ENCODE data around the gene COL28A1.
"Not testable (repeated sequence)": the region's sequence is repeated elsewhere in the genome, so short reads cannot be mapped to it uniquely, and the experiment has no call there.

Gene COL28A1

DNA sequence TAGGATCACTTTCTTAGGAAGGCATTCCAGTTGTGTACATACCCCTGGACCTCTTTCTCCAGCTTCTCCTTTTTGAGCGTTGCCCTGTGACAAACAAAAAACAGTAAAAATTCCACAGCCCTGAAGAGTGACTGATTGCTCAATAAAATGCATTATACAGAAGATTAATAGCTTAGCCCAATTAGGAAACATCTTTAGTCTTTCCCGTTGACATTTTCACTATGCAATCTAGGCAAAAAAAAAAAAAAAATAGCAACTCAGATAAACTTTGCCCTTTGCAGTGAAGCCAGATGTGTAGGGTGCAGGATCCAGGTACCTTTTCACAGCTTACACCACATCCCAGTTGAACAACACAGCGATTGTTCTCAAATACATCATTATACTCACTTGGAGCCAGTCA lies 17.9 kb downstream of the COL28A1 start:
- DNase-seq (ENCODE audit: low read depth) = no peak

DNA sequence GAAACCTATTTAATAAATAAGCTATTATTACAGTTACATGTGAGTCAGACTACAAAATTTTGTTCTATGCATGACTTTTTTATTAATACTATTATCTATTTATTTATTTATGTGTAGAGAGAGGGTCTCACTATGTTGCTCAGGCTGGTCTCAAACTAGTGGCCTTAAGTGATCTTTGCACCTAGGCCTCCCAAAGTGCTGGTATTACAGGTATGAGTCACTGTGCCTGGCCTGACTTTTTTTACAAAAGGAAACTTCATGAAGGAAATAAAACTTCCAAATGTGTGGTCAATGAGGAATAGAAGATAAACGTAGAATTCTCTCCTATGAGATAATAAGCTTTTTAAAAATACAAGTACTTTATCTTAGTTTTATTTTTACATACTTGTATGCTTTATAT lies 19.0 kb downstream of the COL28A1 start:
- DNase-seq (ENCODE audit: low read depth) = no peak

DNA sequence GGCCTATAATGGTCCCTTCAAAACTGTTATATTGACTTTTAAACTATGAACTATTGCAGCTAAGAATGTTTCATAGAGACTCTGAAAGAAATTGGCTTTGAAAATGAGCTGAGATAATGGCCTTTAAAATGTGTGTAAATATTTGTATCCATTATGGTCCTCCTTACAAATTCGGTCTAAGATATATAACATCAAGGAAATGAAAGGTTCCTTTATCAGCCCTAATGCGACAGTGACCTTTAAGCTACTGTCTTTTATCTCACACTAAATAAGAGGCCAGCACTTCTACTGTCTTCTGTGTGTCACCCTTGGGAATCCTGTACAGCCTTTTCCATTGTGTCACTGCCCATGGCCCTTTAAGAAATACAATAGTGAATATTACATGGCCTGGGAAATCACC lies 19.5 kb downstream of the COL28A1 start:
- DNase-seq (ENCODE audit: low read depth) = no peak

DNA sequence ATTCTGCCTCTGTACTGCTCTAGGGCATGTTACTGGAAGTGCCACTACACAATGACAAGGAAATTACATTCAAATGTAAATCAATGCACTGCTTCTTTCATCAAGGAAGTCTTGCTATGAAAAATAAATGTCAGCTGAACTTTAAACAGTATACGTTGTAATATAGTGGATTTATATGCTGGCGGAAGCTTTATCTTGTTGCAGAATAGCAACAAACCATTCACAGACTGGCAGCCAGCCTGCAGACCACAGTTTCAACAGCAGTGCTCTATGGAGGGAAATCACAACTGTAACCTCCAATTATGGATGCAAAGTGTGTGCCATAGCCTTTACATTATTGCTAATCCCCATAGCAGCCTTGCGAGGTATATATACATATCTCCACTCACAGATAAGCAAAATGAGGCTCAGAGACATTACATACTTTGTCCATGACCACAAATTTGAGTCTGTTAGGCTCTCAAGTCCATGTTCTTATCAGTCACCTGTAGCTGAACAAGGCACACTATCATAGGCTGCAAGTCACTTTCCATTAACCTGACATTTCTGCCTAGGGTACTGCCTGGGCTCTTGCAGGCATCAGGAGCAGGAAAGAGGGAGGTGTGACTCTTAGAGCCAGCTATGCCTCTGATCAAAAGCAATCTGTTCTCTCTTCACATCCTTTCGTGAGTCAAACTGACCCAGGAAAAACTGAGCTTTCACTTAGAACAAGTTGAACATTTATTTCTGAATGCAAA lies 22.6 kb downstream of the COL28A1 start:
- DNase-seq (ENCODE audit: low read depth) = no peak

DNA sequence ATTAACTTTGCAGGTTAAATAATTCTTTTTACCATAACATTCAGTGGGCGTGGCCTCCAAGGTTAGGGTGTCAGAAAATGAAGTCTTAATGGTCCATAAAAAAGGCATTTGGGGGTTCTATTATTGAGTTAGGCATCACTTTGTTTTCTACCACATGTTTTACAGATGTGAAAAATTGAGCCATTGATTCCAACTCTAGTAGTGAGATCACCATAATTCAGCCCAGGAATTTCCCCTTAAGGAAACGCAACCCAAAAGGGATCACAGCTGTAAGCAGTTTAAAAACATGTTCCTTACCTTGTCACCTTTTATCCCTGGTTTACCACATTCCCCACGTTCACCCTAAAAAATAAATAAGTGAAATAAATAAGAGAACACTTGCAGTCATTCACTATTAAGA lies 24.9 kb downstream of the COL28A1 start:
- DNase-seq (ENCODE audit: low read depth) = no peak

DNA sequence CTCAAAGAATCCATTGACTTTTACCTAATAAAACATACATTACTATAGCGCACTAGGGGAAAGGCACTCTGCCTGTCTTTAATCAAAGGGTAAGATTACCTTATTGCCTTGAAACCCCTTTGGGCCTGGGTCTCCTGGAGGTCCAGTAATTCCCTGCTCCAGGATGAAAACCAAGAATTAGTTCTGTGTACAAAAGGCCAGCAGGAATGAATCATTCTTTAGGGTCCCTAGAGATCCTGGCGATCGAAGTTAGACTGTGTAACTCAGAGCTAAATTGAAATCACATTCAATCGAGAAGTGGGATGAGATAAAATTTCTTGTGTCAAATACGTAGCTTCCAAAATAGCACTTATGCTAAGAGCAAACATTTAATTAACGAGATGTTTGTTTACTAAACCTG lies 29.8 kb downstream of the COL28A1 start:
- no peak for DNase-seq (ENCODE audit: low read depth)

DNA sequence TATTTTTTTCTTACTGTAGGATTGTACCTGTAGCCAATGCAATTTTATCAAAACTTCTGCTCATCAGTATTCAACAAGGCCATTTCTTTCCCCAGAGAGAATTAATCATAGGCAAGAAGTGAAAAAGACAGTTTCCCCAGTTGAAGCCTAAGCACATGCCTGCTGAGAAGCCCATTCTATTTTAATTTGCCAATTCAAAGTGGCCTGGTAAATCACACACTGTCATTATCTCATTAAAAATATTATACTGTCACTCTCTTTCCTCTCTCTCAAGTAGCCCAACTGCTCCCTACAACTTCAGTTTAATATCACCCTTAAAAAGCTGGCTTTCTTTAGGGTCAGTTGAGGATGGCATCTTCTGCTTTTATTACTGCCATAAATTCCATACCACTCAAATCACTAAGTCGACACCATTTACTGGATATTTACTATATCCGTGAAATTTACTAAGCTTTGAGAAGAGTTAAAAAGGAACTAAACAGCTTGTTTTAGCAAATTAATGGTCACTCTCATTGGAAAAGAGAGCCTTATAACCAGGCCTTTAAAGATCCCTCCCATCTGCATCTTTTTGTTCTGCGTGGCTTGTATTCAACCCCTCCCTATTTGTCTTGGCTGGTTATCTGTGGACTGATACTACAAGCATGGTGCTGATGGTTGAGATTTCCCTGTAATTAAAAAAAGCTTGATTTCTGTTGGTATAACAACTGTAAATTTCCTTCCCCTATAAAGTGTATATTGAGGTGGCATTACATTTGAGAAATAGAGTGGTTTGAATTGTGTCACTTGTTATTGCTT lies 30.6 kb downstream of the COL28A1 start:
- no peak for DNase-seq (ENCODE audit: low read depth)

DNA sequence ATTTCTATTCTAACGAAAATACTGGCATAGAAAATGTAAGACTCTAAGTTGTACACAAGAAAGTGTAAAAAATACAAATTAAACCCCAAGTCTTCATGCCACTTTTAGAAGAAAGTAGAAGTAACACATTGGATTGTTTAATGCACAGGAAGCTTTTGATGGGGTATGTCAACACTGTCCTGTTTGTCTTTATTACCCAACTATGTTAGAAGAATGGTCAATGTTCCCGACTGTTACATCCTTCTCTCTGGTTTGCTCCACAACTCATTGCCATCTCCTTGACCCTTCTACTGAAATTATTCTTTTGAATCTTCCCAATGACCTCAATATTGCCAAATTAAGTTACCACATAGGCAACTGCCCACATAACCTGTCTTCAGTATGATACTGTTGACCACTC lies 35.8 kb downstream of the COL28A1 start:
- no peak for DNase-seq (ENCODE audit: low read depth)

DNA sequence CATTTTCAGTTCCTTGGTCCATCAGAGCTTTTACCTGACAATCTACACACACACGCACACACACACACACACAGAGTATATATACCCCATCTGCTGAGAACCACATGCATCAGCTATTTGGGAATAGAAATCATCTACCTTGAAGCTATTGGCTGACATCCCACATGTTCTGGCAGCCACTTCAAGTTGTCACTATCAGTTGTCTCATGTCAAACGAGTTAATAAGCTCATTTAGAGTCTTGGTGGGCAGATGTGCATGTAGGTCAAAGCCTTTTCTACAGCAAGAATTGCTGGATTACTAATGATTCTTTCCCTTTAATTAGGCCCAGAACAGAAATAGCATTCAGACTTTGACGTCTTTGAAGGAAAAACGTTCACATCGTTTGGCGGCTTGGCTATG lies 36.8 kb downstream of the COL28A1 start:
- no peak for DNase-seq (ENCODE audit: low read depth)

DNA sequence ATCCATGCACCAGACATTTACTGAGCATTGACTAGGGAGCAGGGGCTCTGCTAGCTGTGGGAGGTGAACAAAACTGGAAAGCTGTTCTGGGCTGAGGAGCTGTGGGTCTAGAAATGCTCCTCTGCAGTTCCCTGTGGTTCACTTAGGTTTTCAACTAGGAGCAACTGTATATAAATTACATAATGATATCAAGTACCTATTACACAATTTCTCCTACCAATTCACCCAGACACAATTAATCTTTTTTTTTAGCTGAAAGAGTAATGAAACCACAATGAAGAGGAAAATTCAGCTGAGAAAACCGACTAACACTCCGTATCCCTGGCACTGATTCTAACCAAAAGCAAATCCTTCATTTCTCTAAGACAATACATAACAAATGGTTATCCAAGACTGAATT lies 39.4 kb downstream of the COL28A1 start:
- DNase-seq (ENCODE audit: low read depth) = no peak

DNA sequence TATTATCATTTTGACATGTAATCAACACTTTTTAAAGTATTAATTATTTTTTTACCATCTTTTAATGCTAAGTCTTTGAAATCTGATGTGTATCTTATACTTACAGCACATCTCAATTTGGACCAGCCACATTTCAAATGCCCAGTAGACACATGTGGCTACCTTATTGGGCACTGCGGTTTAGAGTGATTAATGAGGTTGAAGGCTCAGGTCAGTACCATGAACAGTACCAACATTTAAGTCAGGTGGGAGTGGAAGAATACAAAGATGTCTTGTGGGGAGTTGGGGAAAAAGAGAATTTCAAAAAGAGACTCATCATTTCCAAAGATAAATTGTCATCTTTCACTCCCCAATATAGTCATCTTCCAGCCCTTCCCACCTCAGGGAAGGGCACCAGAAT lies 40.5 kb downstream of the COL28A1 start:
- DNase-seq (ENCODE audit: low read depth) = no peak

DNA sequence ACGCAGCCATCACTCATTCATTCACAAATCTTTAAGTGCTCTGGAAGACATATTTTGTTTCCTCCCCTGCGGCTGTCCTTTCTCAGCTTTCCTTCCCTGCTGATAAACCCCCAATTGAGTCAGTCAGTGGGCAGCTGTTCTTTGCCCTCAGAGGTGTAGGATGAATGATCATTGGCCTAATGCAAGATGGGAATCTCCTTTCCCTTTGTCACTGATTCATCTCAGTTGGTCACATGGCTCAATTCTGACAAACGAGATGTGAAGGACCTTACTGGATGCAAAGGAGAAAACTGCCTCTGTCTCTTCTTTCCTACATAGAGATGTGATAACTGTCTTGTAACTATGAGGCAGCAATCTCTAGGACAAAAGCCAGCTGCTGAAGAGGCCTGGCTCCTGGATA lies 44.6 kb downstream of the COL28A1 start:
- no peak for DNase-seq (ENCODE audit: low read depth)

DNA sequence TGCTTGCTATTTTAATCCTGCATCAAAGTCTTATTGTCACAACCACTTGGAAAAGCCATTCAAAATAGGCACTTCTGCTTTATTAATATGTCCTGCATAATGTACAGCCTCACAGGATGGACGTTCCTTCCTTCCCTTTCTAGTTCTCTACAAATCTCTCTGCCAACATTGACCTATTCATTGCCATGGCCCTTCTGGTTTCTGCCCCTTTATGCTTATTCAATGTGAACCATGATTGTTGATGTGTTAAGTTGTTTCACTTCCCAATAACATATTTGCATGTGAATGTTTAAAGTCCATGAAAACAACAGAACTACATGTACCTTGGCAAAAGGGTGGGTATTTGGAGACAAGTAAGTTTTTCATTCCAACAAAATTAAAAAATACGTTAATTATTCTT lies 45.7 kb downstream of the COL28A1 start:
- DNase-seq (ENCODE audit: low read depth) = no peak

DNA sequence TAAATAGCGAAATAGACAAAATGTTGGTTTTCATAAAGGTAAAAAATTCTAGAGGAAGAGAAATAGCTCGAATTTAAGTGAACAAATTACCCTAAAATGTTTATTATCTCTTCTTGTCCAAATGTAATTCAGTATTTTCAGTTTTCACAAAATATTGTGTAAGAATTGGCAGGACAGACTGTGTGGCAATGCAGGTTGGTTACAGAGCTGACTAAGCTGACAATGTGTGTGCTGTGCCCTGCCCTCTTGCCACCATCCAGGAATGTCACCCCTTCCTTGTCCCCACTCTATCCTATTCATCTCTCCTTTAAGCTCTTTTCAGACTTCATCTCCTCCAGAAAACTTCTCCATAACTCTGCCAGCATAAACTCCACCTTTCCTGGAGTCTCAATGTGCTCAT lies 46.1 kb downstream of the COL28A1 start:
- DNase-seq (ENCODE audit: low read depth) = no peak

DNA sequence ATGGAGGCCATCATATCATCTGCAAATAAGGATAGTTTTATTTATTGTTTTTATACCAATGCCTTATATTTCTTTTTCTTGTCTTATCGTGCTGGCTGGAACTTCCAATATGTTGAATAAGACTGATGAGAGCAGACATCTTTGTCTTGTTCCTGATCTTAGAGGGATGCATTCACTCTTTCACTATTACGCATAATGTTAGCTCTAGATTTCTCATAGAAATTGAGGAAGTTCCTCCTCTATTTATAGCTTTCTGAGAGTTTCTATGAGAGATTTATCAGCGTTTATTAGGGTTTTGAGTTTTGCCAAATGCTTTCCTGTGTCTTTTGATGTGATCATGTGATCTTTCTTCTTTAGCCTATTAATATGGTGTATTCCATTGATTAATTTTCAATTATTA lies 49.3 kb downstream of the COL28A1 start:
- no peak for DNase-seq (ENCODE audit: low read depth)

DNA sequence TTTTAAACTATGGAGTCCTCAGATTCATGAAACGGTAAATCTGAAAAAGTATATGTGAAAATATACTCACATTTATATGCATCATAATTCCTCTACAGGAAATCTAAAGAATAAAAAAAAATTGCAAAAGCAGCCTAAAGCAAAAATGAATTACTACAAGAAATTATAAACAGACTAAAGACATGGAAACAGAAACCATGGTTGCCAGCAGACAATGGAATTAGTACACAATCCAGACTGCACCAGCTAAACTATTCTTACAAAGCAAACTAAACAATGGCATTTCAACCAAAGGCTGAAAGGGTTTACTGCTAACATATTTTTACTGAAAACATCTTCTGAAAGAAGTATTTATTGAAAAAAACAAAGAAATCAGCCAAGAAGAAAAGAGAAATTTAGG lies 51.6 kb downstream of the COL28A1 start:
- no peak for DNase-seq (ENCODE audit: low read depth)

DNA sequence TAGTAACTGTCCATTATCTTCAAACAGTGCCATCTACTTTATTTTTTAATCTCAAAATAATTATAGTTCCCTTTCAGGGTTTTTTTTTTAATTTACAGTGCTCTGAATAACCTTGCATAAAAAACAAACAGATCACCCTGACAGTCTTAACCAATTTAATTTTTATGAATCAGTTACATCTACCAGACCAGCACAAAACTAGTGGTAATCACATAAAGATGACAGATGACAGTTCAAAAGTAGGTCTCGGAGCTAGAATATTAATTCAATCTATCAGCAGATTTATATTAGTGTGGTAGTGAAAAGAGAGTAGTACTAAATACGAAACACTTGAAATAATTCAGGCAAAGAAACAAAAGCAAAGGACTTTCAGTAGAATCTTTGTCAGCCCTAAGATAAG lies 53.9 kb downstream of the COL28A1 start:
- no peak for DNase-seq (ENCODE audit: low read depth)

DNA sequence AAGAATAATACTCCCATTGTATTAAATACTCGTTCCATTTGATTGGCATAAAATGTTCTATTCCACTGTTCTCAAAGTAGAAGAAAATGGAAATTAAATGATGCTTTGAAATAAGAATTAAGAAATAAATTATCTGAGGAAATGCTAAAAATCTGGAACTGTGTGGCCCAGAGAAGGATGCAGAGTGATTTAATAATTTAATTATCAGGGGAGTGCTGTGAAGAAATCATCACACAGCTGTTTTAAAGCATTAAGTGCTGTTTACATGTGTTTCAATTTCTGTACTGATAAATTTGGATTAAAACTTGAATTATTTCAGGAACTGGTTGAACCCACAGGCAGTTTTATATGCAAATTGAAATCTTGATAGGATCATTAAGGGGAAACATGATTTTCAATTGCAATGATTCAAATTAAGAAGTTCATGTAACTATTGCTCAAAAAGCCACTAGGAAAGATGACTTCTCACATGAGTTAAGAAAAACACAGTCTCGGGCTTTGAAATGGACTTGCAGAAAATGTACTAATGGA lies 56.3 kb downstream of the COL28A1 start:
- DNase-seq (ENCODE audit: low read depth) = no peak

DNA sequence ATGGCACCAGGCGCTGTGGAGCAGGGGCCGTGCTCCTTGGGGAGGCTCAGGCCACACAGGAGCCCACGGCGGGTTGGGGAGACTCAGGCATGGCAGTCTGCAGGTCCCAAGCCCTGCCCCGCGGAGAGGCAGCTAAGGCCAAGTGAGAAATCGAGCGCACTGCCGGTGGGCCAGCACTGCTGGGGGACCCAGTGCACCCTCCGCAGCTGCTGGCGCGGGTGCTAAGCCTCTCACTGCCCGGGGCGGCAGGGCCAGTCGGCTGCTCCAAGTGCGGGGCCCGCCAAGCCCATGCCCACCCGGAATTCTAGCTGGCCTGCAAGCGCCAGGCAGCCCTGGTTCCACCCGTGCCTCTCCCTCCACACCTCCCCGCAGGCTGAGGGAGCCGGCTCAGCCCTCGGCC lies 57.1 kb downstream of the COL28A1 start:
- no peak for DNase-seq (ENCODE audit: low read depth)

DNA sequence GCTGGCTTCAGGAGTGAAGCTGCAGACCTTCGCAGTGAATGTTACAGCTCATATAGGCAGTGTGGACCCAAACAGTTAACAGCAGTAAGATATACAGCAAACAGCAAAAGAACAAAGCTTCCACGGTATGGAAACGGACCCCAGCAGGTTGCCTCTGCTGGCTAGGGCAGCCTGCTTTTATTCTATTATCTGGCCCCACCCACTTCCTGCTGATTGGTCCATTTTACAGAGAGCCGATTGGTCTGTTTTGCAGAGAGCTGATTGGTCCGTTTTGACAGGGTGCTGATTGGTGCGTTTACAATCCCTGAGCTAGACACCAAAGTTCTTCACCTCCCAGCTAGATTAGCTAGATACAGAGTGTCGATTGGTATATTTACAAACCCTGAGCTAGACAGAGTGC lies 58.0 kb downstream of the COL28A1 start:
- DNase-seq (ENCODE audit: low read depth) = not testable (repeated sequence)

DNA sequence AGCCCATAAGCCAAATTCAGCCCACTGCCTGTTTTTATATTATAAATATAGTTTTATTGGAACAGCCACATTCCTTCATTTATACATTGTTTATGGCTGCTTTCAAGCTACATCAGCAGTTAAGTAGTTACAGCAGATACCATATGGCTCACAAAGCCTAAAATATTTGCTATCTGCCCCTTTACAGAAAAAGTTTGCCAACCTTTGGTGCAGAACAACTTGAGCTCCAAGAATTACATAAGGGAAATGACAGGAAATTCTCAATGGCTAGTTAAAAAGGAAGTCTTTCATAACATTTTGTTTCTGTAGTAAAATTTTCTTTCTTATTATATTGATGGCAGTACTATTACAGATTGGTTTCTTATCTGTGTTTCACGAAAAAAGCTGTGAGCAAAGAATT lies 59.3 kb downstream of the COL28A1 start:
- DNase-seq (ENCODE audit: low read depth) = no peak

DNA sequence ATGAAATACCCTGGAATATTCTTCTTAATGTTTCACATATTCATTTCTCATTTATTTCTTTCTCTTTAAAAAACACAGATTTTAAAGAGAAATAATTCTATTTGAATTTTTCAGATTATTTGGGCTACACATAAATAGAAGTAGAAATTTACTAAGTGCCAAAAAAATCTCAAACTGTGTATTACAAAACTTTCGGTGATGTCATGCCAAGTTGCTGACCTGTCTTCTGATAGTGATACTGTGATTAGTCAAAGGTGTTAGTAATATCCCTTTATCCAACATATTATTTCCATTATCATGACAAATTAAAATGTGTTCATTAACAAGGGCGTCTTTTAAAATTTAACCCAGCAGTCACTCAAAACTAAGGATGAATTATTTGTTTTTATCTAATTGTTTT lies 60.1 kb downstream of the COL28A1 start:
- no peak for DNase-seq (ENCODE audit: low read depth)

DNA sequence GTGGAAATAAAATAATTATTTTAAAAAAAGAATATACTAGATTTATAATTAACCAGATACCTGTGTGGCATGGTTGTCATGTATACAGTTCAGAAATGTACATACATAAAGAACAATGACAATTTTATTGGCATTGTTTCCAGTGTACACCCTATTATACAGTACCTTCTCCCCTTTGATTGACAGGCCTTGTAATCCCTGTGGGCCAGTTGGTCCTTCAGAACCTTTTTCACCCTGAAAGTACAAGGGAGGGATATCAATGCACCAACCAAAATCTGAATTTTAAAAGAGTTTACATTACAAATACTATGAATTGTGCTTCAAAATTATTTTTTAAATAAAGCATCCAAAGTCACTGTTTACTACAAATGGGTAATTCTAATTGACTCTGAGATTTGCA lies 61.2 kb downstream of the COL28A1 start:
- no peak for DNase-seq (ENCODE audit: low read depth)

All from GM04504 (cell line).